ENCODE measurements around the gene MATN1. TPM values are rescaled to one million over a fixed set of nuclear protein-coding genes. Genes with fewer than 3 reads are reported as not detected.
A peak's percentile ranks its signal among the peaks of the same experiment; 100 is the strongest.

Gene MATN1
- total and polyA plus RNA-seq, 9 donors: 0.10 to 0.95 (median 0.51) TPM

GRCh38 chr1:30758785-30759380 lies 35.5 kb upstream of the MATN1 start:
- Histone ChIP-seq H3K27ac (no peak overlapping the region), H3K36me3 (no peaks in the 10 kb centered on the region), H3K4me1 (ENCODE audit: insufficient read depth) (peaks cover 3% of the 10 kb centered on the region), H3K9me3 (no peaks in the 10 kb centered on the region), H3K27me3 (no peaks in the 10 kb centered on the region), H3K4me3 (no peak overlapping the region)
- intact Hi-C loops (cut with DNase I): no loop called here
- DNase-seq: no peak
- TF ChIP-seq POLR2A (IDR thresholded peaks at IDR 0.05) (no peak), CTCF (IDR thresholded peaks at IDR 0.05) (no peak), EP300 (IDR thresholded peaks at IDR 0.05) (no peak)

GRCh38 chr1:30758121-30758688 lies 34.8 kb upstream of the MATN1 start:
- no peak for DNase-seq
- intact Hi-C loops (cut with DNase I): no loop called here
- H3K4me3 ChIP-seq: no peak overlapping the region
- TF ChIP-seq EP300 (IDR thresholded peaks at IDR 0.05): no peak
- no peak for TF ChIP-seq CTCF (IDR thresholded peaks at IDR 0.05)
- TF ChIP-seq POLR2A (IDR thresholded peaks at IDR 0.05): no peak
- H3K36me3 ChIP-seq: no peaks in the 10 kb centered on the region
- H3K27ac ChIP-seq: no peak overlapping the region
- H3K27me3 ChIP-seq: no peaks in the 10 kb centered on the region
- H3K4me1 ChIP-seq (ENCODE audit: insufficient read depth): peaks cover 2% of the 10 kb centered on the region
- H3K9me3 ChIP-seq: no peaks in the 10 kb centered on the region
- WGBS, 3 donors: 85 to 88% (median 88%) methylated on average over 7 of the region's 7 CpGs

- no peak for DNase-seq
- Histone ChIP-seq H3K9me3 (no peaks in the 10 kb centered on the region), H3K4me1 (ENCODE audit: insufficient read depth) (peaks cover 2% of the 10 kb centered on the region), H3K36me3 (no peaks in the 10 kb centered on the region), H3K27ac (no peak within 1 kb of the TSS), H3K4me3 (no peak within 1 kb of the TSS), H3K27me3 (no peaks in the 10 kb centered on the region)
- TF ChIP-seq CTCF (IDR thresholded peaks at IDR 0.05): no peak
- TF ChIP-seq POLR2A (IDR thresholded peaks at IDR 0.05): no peak
- no peak for TF ChIP-seq EP300 (IDR thresholded peaks at IDR 0.05)
- intact Hi-C loops (cut with DNase I): no loop called here
- WGBS, 3 donors: 68 to 74% (median 70%) methylated on average over 21 of the region's 21 CpGs
These were observed 34.2 kb upstream of the MATN1 start, which contains the start of gene LAPTM5 for GRCh38 chr1:30757352-30758120. TSS of gene LAPTM5 (minus strand) at chr1:30757774. CDS start at chr1:30757745, 29 bp downstream.

GRCh38 chr1:30756545-30757351 lies 33.4 kb upstream of the MATN1 start:
- Histone ChIP-seq H3K36me3 (no peaks in the 10 kb centered on the region), H3K4me1 (ENCODE audit: insufficient read depth) (no peaks in the 10 kb centered on the region), H3K4me3 (no peak overlapping the region), H3K27me3 (no peaks in the 10 kb centered on the region), H3K27ac (no peak overlapping the region), H3K9me3 (no peaks in the 10 kb centered on the region)
- peak in 1 of 5 donors; percentile 24 for DNase-seq
- intact Hi-C loops (cut with DNase I): no loop called here
- no peak for TF ChIP-seq POLR2A (IDR thresholded peaks at IDR 0.05)
- WGBS, 3 donors: 50 to 54% (median 54%) methylated on average over 16 to 17 of the region's 17 CpGs
